HepG2 (cell line): ENCODE data around the gene TOMM20. TPM values are rescaled to one million over a fixed set of nuclear protein-coding genes. Genes with fewer than 3 reads are reported as not detected.
A peak's percentile ranks its signal among the peaks of the same experiment; 100 is the strongest.

Experiments used
- EED ChIP-seq: sonication (generic); formaldehyde crosslinking; IDR thresholded peaks from 2 replicates; pipeline ENCODE4 v1.5.0; 2020; ENCODE audit warnings: mild to moderate bottlenecking, missing genetic modification reagents
- GATAD2A ChIP-seq: IDR thresholded peaks from 2 replicates; pipeline ENCODE4 v1.6.1; 2016
- KDM5A ChIP-seq: fragments of 200-600 bp; sonication (generic); IDR thresholded peaks from 2 replicates; pipeline ENCODE4 v1.7.0; 2018; ENCODE audit warnings: antibody characterized with exemption, mild to moderate bottlenecking, low read length, borderline replicate concordance
- KLF12 ChIP-seq: sonication (generic); formaldehyde crosslinking; IDR thresholded peaks from 2 replicates; pipeline ENCODE4 v1.4.0; 2020; ENCODE audit warnings: missing genetic modification reagents, borderline replicate concordance
- NCOA5 ChIP-seq: sonication (generic); formaldehyde crosslinking; IDR thresholded peaks from 2 replicates; pipeline ENCODE4 v1.4.0; 2020; ENCODE audit warnings: missing genetic modification reagents
- NFE2L1 ChIP-seq: sonication (generic); formaldehyde crosslinking; IDR thresholded peaks from 2 replicates; pipeline ENCODE4 v1.4.0; 2020; ENCODE audit warnings: missing genetic modification reagents, mild to moderate bottlenecking, borderline replicate concordance
- PPARG ChIP-seq: conservative IDR thresholded peaks from 2 replicates; pipeline ENCODE4 v1.6.1; 2016; ENCODE audit warnings: missing biosample characterization, missing genetic modification reagents
- SMC3 ChIP-seq: IDR thresholded peaks from 2 replicates; pipeline ENCODE4 v1.6.1; 2011; ENCODE audit warnings: low read length, improper control_type of control experiment
- TBX2 ChIP-seq: sonication (generic); formaldehyde crosslinking; IDR thresholded peaks from 2 replicates; pipeline ENCODE4 v1.5.0; 2020; ENCODE audit warnings: missing genetic modification reagents, mild to moderate bottlenecking, borderline replicate concordance
- XRCC5 ChIP-seq: fragments of 200-400 bp; formaldehyde crosslinking; optimal IDR thresholded peaks from 2 replicates; pipeline ENCODE3; 2017; ENCODE audit warnings: mild to moderate bottlenecking, low read length
- ZFP1 ChIP-seq: IDR thresholded peaks from 2 replicates; pipeline ENCODE4 v1.6.1; 2016
- ZNF383 ChIP-seq: sonication (generic); formaldehyde crosslinking; IDR thresholded peaks from 2 replicates; pipeline ENCODE4 v1.4.0; 2020; ENCODE audit warnings: missing genetic modification reagents, mild to moderate bottlenecking, borderline replicate concordance
- ZNF552 ChIP-seq: sonication (generic); formaldehyde crosslinking; IDR thresholded peaks from 2 replicates; pipeline ENCODE4 v1.9.0; 2022; ENCODE audit warnings: missing genetic modification reagents, mild to moderate bottlenecking, borderline replicate concordance
- ZSCAN12 ChIP-seq: sonication (generic); formaldehyde crosslinking; IDR thresholded peaks from 2 replicates; pipeline ENCODE4 v1.9.0; 2021; ENCODE audit warnings: mild to moderate bottlenecking, missing genetic modification reagents
- polyA plus RNA-seq, 8 experiments: library from polyadenylated mRNA; depleted of rRNA in 3 of 8; stranded (reverse) in 7 of 8; unstranded in 1 of 8; fragments of >200 nt; fragmentation: Illumina TruSeq in 4 of 8; extraction: Trizol in 4 of 8; gene quantifications; 2 replicates each; pipeline versions ENCODE4 v1.2.1 to v1.2.3, GENCODE V29; 2011 to 2016; ENCODE audit warnings: low read depth in 4 of 8, missing spikeins in 1 of 8, mixed read lengths in 1 of 8; ENCODE audit not compliant: insufficient read depth in 1 of 8
- total RNA-seq, 5 experiments: library from RNA; depleted of rRNA; stranded (reverse); fragments of >200 nt; fragmentation: Illumina TruSeq; extraction: Trizol; gene quantifications; 2 replicates each; pipeline ENCODE4 v1.2.3, GENCODE V29; 2016; ENCODE audit warnings: low read depth in 1 of 5
- TF ChIP-seq, protein P1 (sequence below): sonication (generic); formaldehyde crosslinking; IDR thresholded peaks from 2 replicates; pipeline ENCODE4 v1.4.0; 2020; ENCODE audit warnings: missing genetic modification reagents
- TF ChIP-seq, protein P2 (sequence below): IDR thresholded peaks from 2 replicates; pipeline ENCODE4 v1.6.1; 2016; ENCODE audit warnings: control low read depth
- TF ChIP-seq, protein P3 (sequence below): IDR thresholded peaks from 2 replicates; pipeline ENCODE4 v1.6.1; 2016; ENCODE audit warnings: missing genetic modification reagents, missing compliant biosample characterization
- TF ChIP-seq, protein P4 (sequence below): sonication (generic); formaldehyde crosslinking; IDR thresholded peaks from 2 replicates; pipeline ENCODE4 v1.4.0; 2020; ENCODE audit warnings: missing genetic modification reagents
- TF ChIP-seq, protein P5 (sequence below): sonication (generic); formaldehyde crosslinking; IDR thresholded peaks from 2 replicates; pipeline ENCODE4 v1.4.0; 2020; ENCODE audit warnings: missing genetic modification reagents
- TF ChIP-seq, protein P6 (sequence below): sonication (generic); formaldehyde crosslinking; IDR thresholded peaks from 2 replicates; pipeline ENCODE4 v1.5.0; 2020; ENCODE audit warnings: mild to moderate bottlenecking, missing genetic modification reagents, borderline replicate concordance

Gene TOMM20
- total and polyA plus RNA-seq, 2 of the 13 experiments (the other 11 are each of a cell fraction or from before 2014, with no cell fraction given): 153 to 376 TPM

DNA sequence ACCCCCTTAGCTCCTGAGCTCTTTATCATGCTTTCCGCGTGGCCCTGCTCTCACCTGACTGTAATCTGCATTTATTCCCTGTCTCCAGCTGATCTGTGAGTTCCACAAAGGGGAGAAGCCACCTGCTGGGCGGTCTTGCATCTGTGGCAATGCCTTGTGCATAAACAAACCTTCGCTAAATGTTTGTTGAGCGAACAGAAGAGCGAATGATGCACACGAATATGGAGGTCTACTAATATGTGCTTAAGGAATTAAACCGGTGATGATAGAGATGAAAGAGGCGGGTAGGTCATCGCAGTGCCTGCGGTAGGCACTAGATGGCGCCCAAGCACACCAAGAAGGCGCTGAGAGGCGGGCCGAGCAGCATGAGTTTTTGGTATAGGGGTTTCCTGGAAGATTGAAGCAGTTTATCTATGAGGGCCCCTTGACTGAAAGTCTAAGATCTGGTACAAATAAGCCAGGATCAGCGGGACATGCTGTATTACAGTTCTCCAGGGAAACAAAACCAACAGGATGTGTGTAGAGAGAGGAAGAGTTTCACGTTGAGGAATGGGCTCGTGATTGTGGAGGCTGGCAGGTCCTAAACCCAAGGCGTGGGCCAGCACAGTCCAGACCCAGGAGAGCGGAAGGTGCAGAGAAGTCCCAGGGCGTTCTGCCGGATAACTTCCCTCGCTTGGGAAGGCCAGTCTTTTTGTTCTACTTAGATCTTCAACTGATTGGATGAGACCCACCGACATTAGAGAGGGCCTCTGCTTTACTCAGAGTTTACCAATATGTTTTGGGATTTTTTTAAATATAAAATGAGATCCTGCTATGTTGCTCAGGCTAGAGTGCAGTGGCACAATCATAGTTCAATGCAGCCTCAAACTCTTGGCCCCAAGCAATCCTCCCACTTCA, 34.7 kb downstream of the TOMM20 start (continued):
- peak; percentile 47; the same call in 1 of the 2 replicates for TF ChIP-seq KDM5A
- TF ChIP-seq KLF12 (CRISPR knock-in tag): no peak
- no peak for TF ChIP-seq ZSCAN12 (CRISPR knock-in tag)
- TF ChIP-seq EED: 0 out of 2 replicates have a peak, but pooled peaks have one; percentile 3
- TF ChIP-seq NFE2L1 (CRISPR knock-in tag): no peak
- TF ChIP-seq, protein P1, sequence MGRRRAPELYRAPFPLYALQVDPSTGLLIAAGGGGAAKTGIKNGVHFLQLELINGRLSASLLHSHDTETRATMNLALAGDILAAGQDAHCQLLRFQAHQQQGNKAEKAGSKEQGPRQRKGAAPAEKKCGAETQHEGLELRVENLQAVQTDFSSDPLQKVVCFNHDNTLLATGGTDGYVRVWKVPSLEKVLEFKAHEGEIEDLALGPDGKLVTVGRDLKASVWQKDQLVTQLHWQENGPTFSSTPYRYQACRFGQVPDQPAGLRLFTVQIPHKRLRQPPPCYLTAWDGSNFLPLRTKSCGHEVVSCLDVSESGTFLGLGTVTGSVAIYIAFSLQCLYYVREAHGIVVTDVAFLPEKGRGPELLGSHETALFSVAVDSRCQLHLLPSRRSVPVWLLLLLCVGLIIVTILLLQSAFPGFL (CRISPR knock-in tag): no peak
- TF ChIP-seq ZNF552: no peak
- no peak for TF ChIP-seq ZFP1 (CRISPR knock-in tag)
- peak; percentile 47; the same call in 1 of the 2 replicates for TF ChIP-seq GATAD2A (CRISPR knock-in tag)
- TF ChIP-seq PPARG: no peak
- TF ChIP-seq TBX2 (CRISPR knock-in tag): 0 out of 2 replicates have a peak, but pooled peaks have one; percentile 4
- TF ChIP-seq SMC3: peak; percentile 66
- TF ChIP-seq, protein P2, sequence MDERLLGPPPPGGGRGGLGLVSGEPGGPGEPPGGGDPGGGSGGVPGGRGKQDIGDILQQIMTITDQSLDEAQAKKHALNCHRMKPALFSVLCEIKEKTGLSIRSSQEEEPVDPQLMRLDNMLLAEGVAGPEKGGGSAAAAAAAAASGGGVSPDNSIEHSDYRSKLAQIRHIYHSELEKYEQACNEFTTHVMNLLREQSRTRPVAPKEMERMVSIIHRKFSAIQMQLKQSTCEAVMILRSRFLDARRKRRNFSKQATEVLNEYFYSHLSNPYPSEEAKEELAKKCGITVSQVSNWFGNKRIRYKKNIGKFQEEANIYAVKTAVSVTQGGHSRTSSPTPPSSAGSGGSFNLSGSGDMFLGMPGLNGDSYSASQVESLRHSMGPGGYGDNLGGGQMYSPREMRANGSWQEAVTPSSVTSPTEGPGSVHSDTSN: no peak
- TF ChIP-seq, protein P3, sequence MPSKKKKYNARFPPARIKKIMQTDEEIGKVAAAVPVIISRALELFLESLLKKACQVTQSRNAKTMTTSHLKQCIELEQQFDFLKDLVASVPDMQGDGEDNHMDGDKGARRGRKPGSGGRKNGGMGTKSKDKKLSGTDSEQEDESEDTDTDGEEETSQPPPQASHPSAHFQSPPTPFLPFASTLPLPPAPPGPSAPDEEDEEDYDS (CRISPR knock-in tag): no peak
- TF ChIP-seq NCOA5 (CRISPR knock-in tag): no peak
- peak; percentile 53 for TF ChIP-seq XRCC5
- TF ChIP-seq, protein P4, sequence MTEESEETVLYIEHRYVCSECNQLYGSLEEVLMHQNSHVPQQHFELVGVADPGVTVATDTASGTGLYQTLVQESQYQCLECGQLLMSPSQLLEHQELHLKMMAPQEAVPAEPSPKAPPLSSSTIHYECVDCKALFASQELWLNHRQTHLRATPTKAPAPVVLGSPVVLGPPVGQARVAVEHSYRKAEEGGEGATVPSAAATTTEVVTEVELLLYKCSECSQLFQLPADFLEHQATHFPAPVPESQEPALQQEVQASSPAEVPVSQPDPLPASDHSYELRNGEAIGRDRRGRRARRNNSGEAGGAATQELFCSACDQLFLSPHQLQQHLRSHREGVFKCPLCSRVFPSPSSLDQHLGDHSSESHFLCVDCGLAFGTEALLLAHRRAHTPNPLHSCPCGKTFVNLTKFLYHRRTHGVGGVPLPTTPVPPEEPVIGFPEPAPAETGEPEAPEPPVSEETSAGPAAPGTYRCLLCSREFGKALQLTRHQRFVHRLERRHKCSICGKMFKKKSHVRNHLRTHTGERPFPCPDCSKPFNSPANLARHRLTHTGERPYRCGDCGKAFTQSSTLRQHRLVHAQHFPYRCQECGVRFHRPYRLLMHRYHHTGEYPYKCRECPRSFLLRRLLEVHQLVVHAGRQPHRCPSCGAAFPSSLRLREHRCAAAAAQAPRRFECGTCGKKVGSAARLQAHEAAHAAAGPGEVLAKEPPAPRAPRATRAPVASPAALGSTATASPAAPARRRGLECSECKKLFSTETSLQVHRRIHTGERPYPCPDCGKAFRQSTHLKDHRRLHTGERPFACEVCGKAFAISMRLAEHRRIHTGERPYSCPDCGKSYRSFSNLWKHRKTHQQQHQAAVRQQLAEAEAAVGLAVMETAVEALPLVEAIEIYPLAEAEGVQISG (CRISPR knock-in tag): 0 out of 2 replicates have a peak, but pooled peaks have one; percentile 26
- no peak for TF ChIP-seq ZNF383 (CRISPR knock-in tag)
- TF ChIP-seq, protein P5, sequence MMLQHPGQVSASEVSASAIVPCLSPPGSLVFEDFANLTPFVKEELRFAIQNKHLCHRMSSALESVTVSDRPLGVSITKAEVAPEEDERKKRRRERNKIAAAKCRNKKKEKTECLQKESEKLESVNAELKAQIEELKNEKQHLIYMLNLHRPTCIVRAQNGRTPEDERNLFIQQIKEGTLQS: no peak
- TF ChIP-seq, protein P6, sequence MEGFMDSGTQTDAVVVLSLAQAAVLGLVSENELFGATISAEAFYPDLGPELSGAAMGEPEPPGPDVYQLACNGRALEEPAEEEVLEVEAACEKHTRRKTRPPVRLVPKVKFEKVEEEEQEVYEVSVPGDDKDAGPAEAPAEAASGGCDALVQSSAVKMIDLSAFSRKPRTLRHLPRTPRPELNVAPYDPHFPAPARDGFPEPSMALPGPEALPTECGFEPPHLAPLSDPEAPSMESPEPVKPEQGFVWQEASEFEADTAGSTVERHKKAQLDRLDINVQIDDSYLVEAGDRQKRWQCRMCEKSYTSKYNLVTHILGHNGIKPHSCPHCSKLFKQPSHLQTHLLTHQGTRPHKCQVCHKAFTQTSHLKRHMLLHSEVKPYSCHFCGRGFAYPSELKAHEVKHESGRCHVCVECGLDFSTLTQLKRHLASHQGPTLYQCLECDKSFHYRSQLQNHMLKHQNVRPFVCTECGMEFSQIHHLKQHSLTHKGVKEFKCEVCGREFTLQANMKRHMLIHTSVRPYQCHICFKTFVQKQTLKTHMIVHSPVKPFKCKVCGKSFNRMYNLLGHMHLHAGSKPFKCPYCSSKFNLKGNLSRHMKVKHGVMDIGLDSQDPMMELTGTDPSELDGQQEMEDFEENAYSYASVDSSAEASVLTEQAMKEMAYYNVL: 0 out of 2 replicates have a peak, but pooled peaks have one; percentile 23
